A549 (cell line): ENCODE data around the gene FAM227B.

Experiments
- CEBPB ChIP-seq, 2 experiments: fragments of >200 bp in 1 of 2; sonication (Bioruptor Twin) in 1 of 2; formaldehyde crosslinking in 1 of 2; IDR thresholded peaks; 2 replicates each; pipeline ENCODE4 v1.6.1; 2012 to 2016
- CHD4 ChIP-seq: fragments of 200-600 bp; sonication (generic); IDR thresholded peaks from 2 replicates; pipeline ENCODE4 v1.6.1; 2016; ENCODE audit warnings: antibody characterized with exemption, mild to moderate bottlenecking, borderline replicate concordance
- JUNB ChIP-seq: fragments of >200 bp; sonication (Bioruptor Twin); formaldehyde crosslinking; IDR thresholded peaks from 2 replicates; pipeline ENCODE4 v1.6.1; 2016
- MAFK ChIP-seq: fragments of 450-650 bp; IDR thresholded peaks from 2 replicates; pipeline ENCODE4 v1.6.1; 2014; ENCODE audit not compliant: partially characterized antibody
- POLR2A ChIP-seq: IDR thresholded peaks from 2 replicates; pipeline ENCODE4 v1.6.1; 2012; ENCODE audit warnings: mild to moderate bottlenecking, low read length
- RNF2 ChIP-seq: fragments of 200-600 bp; sonication (generic); IDR thresholded peaks from 2 replicates; pipeline ENCODE4 v1.6.1; 2016; ENCODE audit warnings: low read depth, mild to moderate bottlenecking, antibody characterized with exemption, moderate library complexity, borderline replicate concordance

GRCh38 chr15:49656734-49657133 lies 36.1 kb upstream of the FAM227B start:
- no peak for TF ChIP-seq MAFK
- TF ChIP-seq CEBPB (IDR thresholded peaks at IDR 0.05): no peak
- no peak for TF ChIP-seq RNF2
- TF ChIP-seq POLR2A: no peak
- no peak for TF ChIP-seq CHD4
- TF ChIP-seq JUNB: no peak
